ENCODE measurements around the gene PHACTR2. TPM values are rescaled to one million over a fixed set of nuclear protein-coding genes. Genes with fewer than 3 reads are reported as not detected.
"Not testable (repeated sequence)": the region's sequence is repeated elsewhere in the genome, so short reads cannot be mapped to it uniquely, and the experiment has no call there.

Gene PHACTR2
- 63.5 and 64.5 TPM in 2 replicates for total RNA-seq

- peak within 1 kb of the TSS; percentile 84 for H3K4me3 Mint-ChIP-seq
- H3K36me3 Mint-ChIP-seq (ENCODE audit: low read depth), result peaks cover 12% of the 10 kb centered on the region
- peaks cover 13% of the 10 kb centered on the region for H3K9me3 Mint-ChIP-seq
- H3K4me1 Mint-ChIP-seq (ENCODE audit: low read depth), result peaks cover 33% of the 10 kb centered on the region
- H3K27me3 Mint-ChIP-seq (ENCODE audit: insufficient read depth), result peaks cover 14% of the 10 kb centered on the region
- H3K27ac Mint-ChIP-seq, result peak within 1 kb of the TSS; percentile 18
- peak; percentile 4 for DNase-seq (ENCODE audit: low spot score)
- intact Hi-C loops (cut with micrococcal nuclease), result loop anchor here (1.0 to 5.0 kb wide), 4 partner anchors 49 to 165 kb away; partner anchors contain the start of gene LTV1
Measured at GRCh38 chr6:143677891-143678791, at the start of gene PHACTR2. Gene PHACTR2 (plus strand): TSS chr6:143677965. CDS start chr6:143678164, 199 bp downstream.

GRCh38 chr6:143629104-143630080 lies 48.4 kb upstream of the PHACTR2 start:
- peak overlapping the region; percentile 34 for H3K4me3 Mint-ChIP-seq
- H3K36me3 Mint-ChIP-seq (ENCODE audit: low read depth), result peaks cover 2% of the 10 kb centered on the region
- intact Hi-C loops (cut with micrococcal nuclease), result loop anchor here (1.0 to 5.0 kb wide), 5 partner anchors 14 to 213 kb away; partner anchors contain the start of gene LTV1
- no peaks in the 10 kb centered on the region for H3K9me3 Mint-ChIP-seq
- no peaks in the 10 kb centered on the region for H3K27me3 Mint-ChIP-seq (ENCODE audit: insufficient read depth)
- peaks cover 45% of the 10 kb centered on the region for H3K4me1 Mint-ChIP-seq (ENCODE audit: low read depth)
- peak overlapping the region; percentile 76 for H3K27ac Mint-ChIP-seq
- DNase-seq (ENCODE audit: low spot score), result no peak

- DNase-seq (ENCODE audit: low spot score); H3K36me3 Mint-ChIP-seq (ENCODE audit: low read depth); H3K27me3 Mint-ChIP-seq (ENCODE audit: insufficient read depth); H3K27ac Mint-ChIP-seq; intact Hi-C loops (cut with micrococcal nuclease); H3K9me3 Mint-ChIP-seq; H3K4me3 Mint-ChIP-seq: not testable (repeated sequence)
- H3K4me1 Mint-ChIP-seq (ENCODE audit: low read depth), result peaks cover 43% of the 10 kb centered on the region
Measured at GRCh38 chr6:143631196-143631595, 46.6 kb upstream of the PHACTR2 start.

GRCh38 chr6:143632894-143633293 lies 44.9 kb upstream of the PHACTR2 start:
- no peak for DNase-seq (ENCODE audit: low spot score)
- Mint-ChIP-seq H3K4me1 (ENCODE audit: low read depth) (peaks cover 38% of the 10 kb centered on the region), H3K27ac (no peak overlapping the region), H3K27me3 (ENCODE audit: insufficient read depth) (no peaks in the 10 kb centered on the region), H3K36me3 (ENCODE audit: low read depth) (peaks cover 2% of the 10 kb centered on the region), H3K9me3 (no peaks in the 10 kb centered on the region), H3K4me3 (no peak overlapping the region)
- intact Hi-C loops (cut with micrococcal nuclease), result no loop called here

GRCh38 chr6:143634486-143634885 lies 43.3 kb upstream of the PHACTR2 start:
- Mint-ChIP-seq H3K9me3 (no peaks in the 10 kb centered on the region), H3K4me3 (no peak overlapping the region), H3K27me3 (ENCODE audit: insufficient read depth) (no peaks in the 10 kb centered on the region), H3K4me1 (ENCODE audit: low read depth) (peaks cover 29% of the 10 kb centered on the region), H3K36me3 (ENCODE audit: low read depth) (peaks cover 1% of the 10 kb centered on the region), H3K27ac (no peak overlapping the region)
- intact Hi-C loops (cut with micrococcal nuclease), result no loop called here
- no peak for DNase-seq (ENCODE audit: low spot score)

- Mint-ChIP-seq H3K27ac (no peak overlapping the region), H3K9me3 (no peaks in the 10 kb centered on the region), H3K4me1 (ENCODE audit: low read depth) (peaks cover 23% of the 10 kb centered on the region), H3K4me3 (no peak overlapping the region), H3K36me3 (ENCODE audit: low read depth) (no peaks in the 10 kb centered on the region), H3K27me3 (ENCODE audit: insufficient read depth) (no peaks in the 10 kb centered on the region)
- intact Hi-C loops (cut with micrococcal nuclease), result no loop called here
- DNase-seq (ENCODE audit: low spot score), result no peak
Measured at GRCh38 chr6:143637691-143638090, 40.1 kb upstream of the PHACTR2 start.

GRCh38 chr6:143642403-143642802 lies 35.4 kb upstream of the PHACTR2 start:
- Mint-ChIP-seq H3K27me3 (ENCODE audit: insufficient read depth) (no peaks in the 10 kb centered on the region), H3K9me3 (peaks cover 6% of the 10 kb centered on the region), H3K27ac (no peak overlapping the region), H3K36me3 (ENCODE audit: low read depth) (peaks cover 1% of the 10 kb centered on the region), H3K4me1 (ENCODE audit: low read depth) (peaks cover 19% of the 10 kb centered on the region), H3K4me3 (no peak overlapping the region)
- no peak for DNase-seq (ENCODE audit: low spot score)
- intact Hi-C loops (cut with micrococcal nuclease), result no loop called here

GRCh38 chr6:143647191-143647590 lies 30.6 kb upstream of the PHACTR2 start:
- Mint-ChIP-seq H3K36me3 (ENCODE audit: low read depth) (peaks cover 3% of the 10 kb centered on the region), H3K9me3 (peaks cover 24% of the 10 kb centered on the region), H3K4me3 (peak overlapping the region; percentile 12), H3K27me3 (ENCODE audit: insufficient read depth) (no peaks in the 10 kb centered on the region), H3K27ac (peak overlapping the region; percentile 59), H3K4me1 (ENCODE audit: low read depth) (peaks cover 27% of the 10 kb centered on the region)
- intact Hi-C loops (cut with micrococcal nuclease), result loop anchor here (1.0 to 5.0 kb wide), 3 partner anchors 18 to 85 kb away; no protein-coding TSS in a partner anchor
- no peak for DNase-seq (ENCODE audit: low spot score)

- Mint-ChIP-seq H3K4me3 (peak overlapping the region; percentile 12), H3K27me3 (ENCODE audit: insufficient read depth) (no peaks in the 10 kb centered on the region), H3K4me1 (ENCODE audit: low read depth) (peaks cover 27% of the 10 kb centered on the region), H3K9me3 (peaks cover 24% of the 10 kb centered on the region), H3K27ac (peak overlapping the region; percentile 59), H3K36me3 (ENCODE audit: low read depth) (peaks cover 3% of the 10 kb centered on the region)
- DNase-seq (ENCODE audit: low spot score), result no peak
- intact Hi-C loops (cut with micrococcal nuclease), result loop anchor here (1.0 to 5.0 kb wide), 3 partner anchors 18 to 85 kb away; no protein-coding TSS in a partner anchor
Measured at GRCh38 chr6:143647732-143648131, 30.0 kb upstream of the PHACTR2 start.

- intact Hi-C loops (cut with micrococcal nuclease), result loop anchor here (5.0 kb wide), 1 partner anchor 83 kb away; no protein-coding TSS in a partner anchor
- Mint-ChIP-seq H3K9me3 (peaks cover 24% of the 10 kb centered on the region), H3K4me1 (ENCODE audit: low read depth) (peaks cover 27% of the 10 kb centered on the region)
- not testable (repeated sequence) for H3K27me3 Mint-ChIP-seq (ENCODE audit: insufficient read depth); DNase-seq (ENCODE audit: low spot score); H3K4me3 Mint-ChIP-seq; H3K27ac Mint-ChIP-seq; H3K36me3 Mint-ChIP-seq (ENCODE audit: low read depth)
Measured at GRCh38 chr6:143649319-143649718, 28.4 kb upstream of the PHACTR2 start.

- intact Hi-C loops (cut with micrococcal nuclease); DNase-seq (ENCODE audit: low spot score); H3K27ac Mint-ChIP-seq; H3K27me3 Mint-ChIP-seq (ENCODE audit: insufficient read depth); H3K4me3 Mint-ChIP-seq; H3K36me3 Mint-ChIP-seq (ENCODE audit: low read depth): not testable (repeated sequence)
- Mint-ChIP-seq H3K9me3 (peaks cover 18% of the 10 kb centered on the region), H3K4me1 (ENCODE audit: low read depth) (peaks cover 26% of the 10 kb centered on the region)
Measured at GRCh38 chr6:143651328-143651727, 26.4 kb upstream of the PHACTR2 start.

- intact Hi-C loops (cut with micrococcal nuclease), result no loop called here
- Mint-ChIP-seq H3K27me3 (ENCODE audit: insufficient read depth) (no peaks in the 10 kb centered on the region), H3K4me1 (ENCODE audit: low read depth) (peaks cover 11% of the 10 kb centered on the region), H3K27ac (no peak overlapping the region), H3K9me3 (peaks cover 26% of the 10 kb centered on the region), H3K4me3 (no peak overlapping the region), H3K36me3 (ENCODE audit: low read depth) (peaks cover 2% of the 10 kb centered on the region)
- DNase-seq (ENCODE audit: low spot score), result no peak
Measured at GRCh38 chr6:143652841-143653331, 24.9 kb upstream of the PHACTR2 start.

Measured in activated T-helper 1 cell treated with anti-CD3 and anti-CD28 coated beads, Interleukin-12 subunit alpha, Interleukin-12 subunit beta, Interleukin-2, Interleukin-4 antibody, amounts not matched to agents 30 ng/mL and 10 ng/mL and 1 ng/mL, durations not matched to agents 14 hours and 24 hours and 36 hours (primary cell).